ENCODE data around the gene ADRA2C. TPM values are rescaled to one million over a fixed set of nuclear protein-coding genes. Genes with fewer than 3 reads are reported as not detected.

The ADRA2C gene
- total RNA-seq, 1 experiment from 2014 or later, result not detected

DNA sequence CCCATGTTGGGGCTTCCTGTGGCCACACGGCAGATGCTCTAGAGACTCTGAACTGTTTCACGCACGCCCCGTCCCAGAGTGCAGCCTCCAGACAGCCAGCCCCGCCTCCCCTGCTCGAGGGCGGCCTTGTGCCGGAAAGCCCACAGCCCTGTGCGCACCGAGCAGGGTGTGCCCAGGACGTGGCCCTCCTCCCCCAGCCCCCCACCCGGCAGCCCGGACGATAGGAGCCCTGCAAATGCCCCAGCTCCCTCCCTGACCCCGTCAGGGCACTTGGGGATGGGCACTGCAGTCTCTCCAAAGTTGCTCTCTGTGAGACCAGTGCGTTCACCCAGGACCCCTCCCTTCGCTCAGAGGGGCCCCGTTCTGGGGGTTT is 37.3 kb downstream of the ADRA2C start:
- H2AFZ ChIP-seq, result no peak overlapping the region
- no peak overlapping the region for H3K4me3 ChIP-seq
- DNase-seq, result no peak
- no TSS peak for BruUV-seq (replicated peaks)
- no peaks in the 10 kb centered on the region for H3K36me3 ChIP-seq (ENCODE audit: low read depth)
- peaks cover 94% of the 10 kb centered on the region for H3K27me3 ChIP-seq (ENCODE audit: insufficient read depth, low read depth)
- H3K4me1 ChIP-seq (replicated peaks; ENCODE audit: insufficient read depth), result no peaks in the 10 kb centered on the region
- H3F3A ChIP-seq (ENCODE audit: insufficient read depth, low read depth), result no peaks in the 10 kb centered on the region
- no peaks in the 10 kb centered on the region for H4K20me1 ChIP-seq (ENCODE audit: insufficient read depth)
- no peaks in the 10 kb centered on the region for H3K9me3 ChIP-seq (ENCODE audit: insufficient read depth, low read depth)
- H3K79me2 ChIP-seq (ENCODE audit: low read depth), result no peaks in the 10 kb centered on the region
- intact Hi-C loops (cut with micrococcal nuclease; ENCODE audit: unreplicated experiment), result no loop called here
- no peak for TF ChIP-seq EZH2 (IDR thresholded peaks at IDR 0.05; ENCODE audit: low read depth)
- TF ChIP-seq, protein P1, sequence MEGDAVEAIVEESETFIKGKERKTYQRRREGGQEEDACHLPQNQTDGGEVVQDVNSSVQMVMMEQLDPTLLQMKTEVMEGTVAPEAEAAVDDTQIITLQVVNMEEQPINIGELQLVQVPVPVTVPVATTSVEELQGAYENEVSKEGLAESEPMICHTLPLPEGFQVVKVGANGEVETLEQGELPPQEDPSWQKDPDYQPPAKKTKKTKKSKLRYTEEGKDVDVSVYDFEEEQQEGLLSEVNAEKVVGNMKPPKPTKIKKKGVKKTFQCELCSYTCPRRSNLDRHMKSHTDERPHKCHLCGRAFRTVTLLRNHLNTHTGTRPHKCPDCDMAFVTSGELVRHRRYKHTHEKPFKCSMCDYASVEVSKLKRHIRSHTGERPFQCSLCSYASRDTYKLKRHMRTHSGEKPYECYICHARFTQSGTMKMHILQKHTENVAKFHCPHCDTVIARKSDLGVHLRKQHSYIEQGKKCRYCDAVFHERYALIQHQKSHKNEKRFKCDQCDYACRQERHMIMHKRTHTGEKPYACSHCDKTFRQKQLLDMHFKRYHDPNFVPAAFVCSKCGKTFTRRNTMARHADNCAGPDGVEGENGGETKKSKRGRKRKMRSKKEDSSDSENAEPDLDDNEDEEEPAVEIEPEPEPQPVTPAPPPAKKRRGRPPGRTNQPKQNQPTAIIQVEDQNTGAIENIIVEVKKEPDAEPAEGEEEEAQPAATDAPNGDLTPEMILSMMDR (conservative IDR thresholded peaks at IDR 0.05), result no peak
- ChIA-PET CTCF (no interaction called here), POLR2A (ENCODE audit: unreplicated experiment) (no interaction called here)
- no peak overlapping the region for H3K4me2 ChIP-seq
- H3K9me2 ChIP-seq (ENCODE audit: insufficient read depth), result no peaks in the 10 kb centered on the region
- H3K27ac ChIP-seq, result no peak overlapping the region

- H3K4me2 ChIP-seq, result no peak overlapping the region
- DNase-seq, result no peak
- H4K20me1 ChIP-seq (ENCODE audit: insufficient read depth), result no peaks in the 10 kb centered on the region
- no peaks in the 10 kb centered on the region for H3K9me2 ChIP-seq (ENCODE audit: insufficient read depth)
- intact Hi-C loops (cut with micrococcal nuclease; ENCODE audit: unreplicated experiment), result no loop called here
- peaks cover 92% of the 10 kb centered on the region for H3K27me3 ChIP-seq (ENCODE audit: insufficient read depth, low read depth)
- no peak for TF ChIP-seq EZH2 (IDR thresholded peaks at IDR 0.05; ENCODE audit: low read depth)
- TF ChIP-seq, protein P1 (conservative IDR thresholded peaks at IDR 0.05), result no peak
- ChIA-PET POLR2A (ENCODE audit: unreplicated experiment) (no interaction called here), CTCF (interaction anchor here (0.6 kb wide), 1 partner anchor 102 kb away, joined by 12 read pairs; no protein-coding TSS in a partner anchor)
- no peak overlapping the region for H3K4me3 ChIP-seq
- no peaks in the 10 kb centered on the region for H3K4me1 ChIP-seq (replicated peaks; ENCODE audit: insufficient read depth)
- no peaks in the 10 kb centered on the region for H3K79me2 ChIP-seq (ENCODE audit: low read depth)
- no peaks in the 10 kb centered on the region for H3K36me3 ChIP-seq (ENCODE audit: low read depth)
- no TSS peak for BruUV-seq (replicated peaks)
- H2AFZ ChIP-seq, result no peak overlapping the region
- no peaks in the 10 kb centered on the region for H3K9me3 ChIP-seq (ENCODE audit: insufficient read depth, low read depth)
- no peak overlapping the region for H3K27ac ChIP-seq
- H3F3A ChIP-seq (ENCODE audit: insufficient read depth, low read depth), result no peaks in the 10 kb centered on the region
Measured at GRCh38 chr4:3803946-3804345, 37.8 kb downstream of the ADRA2C start.

- Histone ChIP-seq H3K79me2 (ENCODE audit: low read depth) (no peaks in the 10 kb centered on the region), H3K4me3 (no peak overlapping the region), H3K27me3 (ENCODE audit: insufficient read depth, low read depth) (peaks cover 90% of the 10 kb centered on the region), H4K20me1 (ENCODE audit: insufficient read depth) (no peaks in the 10 kb centered on the region), H3K4me1 (replicated peaks; ENCODE audit: insufficient read depth) (no peaks in the 10 kb centered on the region), H3K27ac (no peak overlapping the region), H3K4me2 (no peak overlapping the region), H3K9me3 (ENCODE audit: insufficient read depth, low read depth) (no peaks in the 10 kb centered on the region), H3K9me2 (ENCODE audit: insufficient read depth) (no peaks in the 10 kb centered on the region), H3F3A (ENCODE audit: insufficient read depth, low read depth) (no peaks in the 10 kb centered on the region), H2AFZ (no peak overlapping the region), H3K36me3 (ENCODE audit: low read depth) (no peaks in the 10 kb centered on the region)
- ChIA-PET POLR2A (ENCODE audit: unreplicated experiment) (no interaction called here), CTCF (no interaction called here)
- BruUV-seq (replicated peaks), result no TSS peak
- intact Hi-C loops (cut with micrococcal nuclease; ENCODE audit: unreplicated experiment), result no loop called here
- no peak for DNase-seq
- no peak for TF ChIP-seq EZH2 (IDR thresholded peaks at IDR 0.05; ENCODE audit: low read depth)
- TF ChIP-seq, protein P1 (conservative IDR thresholded peaks at IDR 0.05), result no peak
Measured at GRCh38 chr4:3805026-3805425, 38.8 kb downstream of the ADRA2C start.
